ENCODE results near the gene NSD1. TPM values are rescaled to one million over a fixed set of nuclear protein-coding genes. Genes with fewer than 3 reads are reported as not detected.

NSD1 gene
- total RNA-seq, 2 donors from 2014 or later, result 150 to 190 TPM

GRCh38 chr5:177343777-177344176 is 210.2 kb downstream of the NSD1 start:
- Mint-ChIP-seq H3K27ac (no peak overlapping the region), H3K9me3 (no peaks in the 10 kb centered on the region), H3K36me3 (ENCODE audit: low read depth) (peaks cover 58% of the 10 kb centered on the region), H3K4me1 (peaks cover 10% of the 10 kb centered on the region), H3K27me3 (ENCODE audit: insufficient read depth) (no peaks in the 10 kb centered on the region), H3K4me3 (no peak overlapping the region)
- Histone ChIP-seq H3K27ac (ENCODE audit: low read depth, low read length) (no peak overlapping the region), H3K9ac (ENCODE audit: extremely low read depth, low read length, poor library complexity, severe bottlenecking) (no peak overlapping the region), H3K36me3 (ENCODE audit: control insufficient read depth, insufficient read depth, low read length) (peaks cover 63% of the 10 kb centered on the region), H3K4me3 (ENCODE audit: low read length) (no peak overlapping the region), H3K4me1 (ENCODE audit: control insufficient read depth, insufficient read depth, low read length) (no peaks in the 10 kb centered on the region), H3K9me3 (ENCODE audit: control insufficient read depth, low read length) (peaks cover 6% of the 10 kb centered on the region), H3K27me3 (ENCODE audit: control insufficient read depth, insufficient read depth, low read length, poor library complexity, severe bottlenecking) (no peaks in the 10 kb centered on the region)
- WGBS, 2 experiments (ENCODE audit: insufficient coverage in 1 of 2, insufficient read length in 1 of 2), result 95 to 100% methylated on average over 4 to 6 of the region's 6 CpGs
- TF ChIP-seq, protein P1, sequence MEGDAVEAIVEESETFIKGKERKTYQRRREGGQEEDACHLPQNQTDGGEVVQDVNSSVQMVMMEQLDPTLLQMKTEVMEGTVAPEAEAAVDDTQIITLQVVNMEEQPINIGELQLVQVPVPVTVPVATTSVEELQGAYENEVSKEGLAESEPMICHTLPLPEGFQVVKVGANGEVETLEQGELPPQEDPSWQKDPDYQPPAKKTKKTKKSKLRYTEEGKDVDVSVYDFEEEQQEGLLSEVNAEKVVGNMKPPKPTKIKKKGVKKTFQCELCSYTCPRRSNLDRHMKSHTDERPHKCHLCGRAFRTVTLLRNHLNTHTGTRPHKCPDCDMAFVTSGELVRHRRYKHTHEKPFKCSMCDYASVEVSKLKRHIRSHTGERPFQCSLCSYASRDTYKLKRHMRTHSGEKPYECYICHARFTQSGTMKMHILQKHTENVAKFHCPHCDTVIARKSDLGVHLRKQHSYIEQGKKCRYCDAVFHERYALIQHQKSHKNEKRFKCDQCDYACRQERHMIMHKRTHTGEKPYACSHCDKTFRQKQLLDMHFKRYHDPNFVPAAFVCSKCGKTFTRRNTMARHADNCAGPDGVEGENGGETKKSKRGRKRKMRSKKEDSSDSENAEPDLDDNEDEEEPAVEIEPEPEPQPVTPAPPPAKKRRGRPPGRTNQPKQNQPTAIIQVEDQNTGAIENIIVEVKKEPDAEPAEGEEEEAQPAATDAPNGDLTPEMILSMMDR (conservative IDR thresholded peaks at IDR 0.05), result no peak
- no peak for DNase-seq

DNA sequence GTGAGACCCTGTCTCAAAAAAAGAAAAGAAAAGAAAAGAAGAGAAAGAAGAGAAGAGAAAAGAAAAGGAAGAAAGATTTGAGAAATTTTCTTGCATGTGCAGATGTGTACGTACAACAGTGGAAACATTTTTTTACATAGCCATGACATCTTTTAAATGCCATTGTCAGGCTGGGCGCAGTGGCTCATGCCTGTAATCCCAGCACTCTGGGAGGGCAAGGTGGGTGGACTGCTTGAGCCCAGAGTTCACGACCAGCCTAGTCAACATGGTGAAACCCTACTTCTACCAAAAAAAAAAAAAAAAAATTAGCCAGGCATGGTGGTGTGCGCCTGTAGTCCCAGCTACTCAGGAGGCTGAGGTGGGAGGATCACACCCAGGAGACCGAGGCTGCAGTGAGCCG is 211.3 kb downstream of the NSD1 start:
- no peak for DNase-seq
- Histone ChIP-seq H3K9ac (ENCODE audit: extremely low read depth, low read length, poor library complexity, severe bottlenecking) (no peak overlapping the region), H3K27ac (ENCODE audit: low read depth, low read length) (no peak overlapping the region), H3K27me3 (ENCODE audit: control insufficient read depth, insufficient read depth, low read length, poor library complexity, severe bottlenecking) (no peaks in the 10 kb centered on the region), H3K4me1 (ENCODE audit: control insufficient read depth, insufficient read depth, low read length) (peaks cover 2% of the 10 kb centered on the region), H3K36me3 (ENCODE audit: control insufficient read depth, insufficient read depth, low read length) (peaks cover 62% of the 10 kb centered on the region), H3K9me3 (ENCODE audit: control insufficient read depth, low read length) (peaks cover 6% of the 10 kb centered on the region), H3K4me3 (ENCODE audit: low read length) (no peak overlapping the region)
- WGBS, 2 experiments (ENCODE audit: insufficient coverage in 1 of 2, insufficient read length in 1 of 2), result 96 to 100% methylated on average over 2 to 6 of the region's 6 CpGs
- Mint-ChIP-seq H3K36me3 (ENCODE audit: low read depth) (peaks cover 51% of the 10 kb centered on the region), H3K9me3 (no peaks in the 10 kb centered on the region), H3K27ac (no peak overlapping the region), H3K4me3 (no peak overlapping the region), H3K27me3 (ENCODE audit: insufficient read depth) (no peaks in the 10 kb centered on the region), H3K4me1 (peaks cover 11% of the 10 kb centered on the region)
- TF ChIP-seq, protein P1 (conservative IDR thresholded peaks at IDR 0.05), result no peak

DNA sequence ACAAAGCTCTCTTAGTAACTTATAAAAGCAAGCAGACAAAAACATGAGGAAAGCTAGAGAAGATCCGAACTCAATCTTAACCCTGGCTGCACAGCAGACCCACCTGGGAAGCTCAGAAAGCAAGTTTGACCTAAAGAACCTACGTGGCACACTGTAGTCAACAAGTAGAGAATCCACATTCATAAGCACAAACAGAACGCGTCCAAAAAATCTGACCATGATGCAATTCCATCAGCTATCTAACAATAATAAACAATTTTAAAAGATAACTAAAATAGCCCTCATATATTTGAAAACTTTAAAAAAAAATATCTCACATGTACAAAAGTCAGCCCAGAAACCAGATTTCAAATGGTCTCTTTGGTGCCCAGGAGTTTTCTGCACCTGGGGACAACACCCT is 213.2 kb downstream of the NSD1 start:
- peaks cover 18% of the 10 kb centered on the region for H3K4me1 Mint-ChIP-seq
- H3K9ac ChIP-seq (ENCODE audit: extremely low read depth, low read length, poor library complexity, severe bottlenecking), result no peak overlapping the region

More for the DNA sequence above, 213.2 kb downstream of the NSD1 start:
- no peaks in the 10 kb centered on the region for H3K27me3 ChIP-seq (ENCODE audit: control insufficient read depth, insufficient read depth, low read length, poor library complexity, severe bottlenecking)
- H3K36me3 ChIP-seq (ENCODE audit: control insufficient read depth, insufficient read depth, low read length), result peaks cover 54% of the 10 kb centered on the region
- H3K27ac ChIP-seq (ENCODE audit: low read depth, low read length), result no peak overlapping the region
- peaks cover 11% of the 10 kb centered on the region for H3K4me1 ChIP-seq (ENCODE audit: control insufficient read depth, insufficient read depth, low read length)
- no peak overlapping the region for H3K4me3 ChIP-seq (ENCODE audit: low read length)
- H3K27ac Mint-ChIP-seq, result no peak overlapping the region
- no peaks in the 10 kb centered on the region for H3K9me3 ChIP-seq (ENCODE audit: control insufficient read depth, low read length)
- no peaks in the 10 kb centered on the region for H3K9me3 Mint-ChIP-seq
- no peak overlapping the region for H3K4me3 Mint-ChIP-seq
- no peak for DNase-seq
- H3K36me3 Mint-ChIP-seq (ENCODE audit: low read depth), result peaks cover 40% of the 10 kb centered on the region
- TF ChIP-seq, protein P1 (conservative IDR thresholded peaks at IDR 0.05), result no peak
- no peaks in the 10 kb centered on the region for H3K27me3 Mint-ChIP-seq (ENCODE audit: insufficient read depth)
- WGBS, 2 experiments (ENCODE audit: insufficient coverage in 1 of 2, insufficient read length in 1 of 2), result 70 to 75% methylated on average over 4 of the region's 4 CpGs
